ENCODE results near the gene GNB1.

Gene GNB1

GRCh38 chr1:1907098-1907736 is 16.3 kb upstream of the GNB1 start:
- peak; percentile 47 for DNase-seq

GRCh38 chr1:1906185-1907097 is 15.6 kb upstream of the GNB1 start:
- peak; percentile 76 for DNase-seq

GRCh38 chr1:1903224-1903623 is 12.3 kb upstream of the GNB1 start:
- DNase-seq, result no peak

GRCh38 chr1:1901641-1902294 is 10.9 kb upstream of the GNB1 start:
- no peak for DNase-seq

- no peak for DNase-seq
These were observed 10.2 kb upstream of the GNB1 start for GRCh38 chr1:1900883-1901640.

- DNase-seq, result no peak
These were observed 9.1 kb upstream of the GNB1 start for GRCh38 chr1:1899967-1900327.

- no peak for DNase-seq
These were observed 8.5 kb upstream of the GNB1 start for GRCh38 chr1:1899266-1899966.

- DNase-seq, result no peak
These were observed 7.5 kb upstream of the GNB1 start for GRCh38 chr1:1898246-1898933.

- no peak for DNase-seq
These were observed 4.8 kb upstream of the GNB1 start for GRCh38 chr1:1895456-1896336.

- no peak for DNase-seq
These were observed 4.2 kb upstream of the GNB1 start for GRCh38 chr1:1895060-1895418.

- no peak for DNase-seq
These were observed 3.6 kb upstream of the GNB1 start for GRCh38 chr1:1894354-1895059.

GRCh38 chr1:1893997-1894353 is 3.1 kb upstream of the GNB1 start:
- no peak for DNase-seq

GRCh38 chr1:1893291-1893985 is 2.6 kb upstream of the GNB1 start:
- no peak for DNase-seq

- DNase-seq, result no peak
These were observed 1.9 kb upstream of the GNB1 start for GRCh38 chr1:1892763-1893120.

GRCh38 chr1:1892079-1892762 is 1.3 kb upstream of the GNB1 start:
- DNase-seq, result no peak

GRCh38 chr1:1891349-1892078 is 627 bp upstream of the GNB1 start:
- DNase-seq, result peak; percentile 85

GRCh38 chr1:1889847-1890505 is 911 bp downstream of the GNB1 start:
- peak; percentile 59 for DNase-seq
